HEK293 (cell line): Measurements from ENCODE around the gene SYNPO.

Experiments
- CTCF ChIP-seq: fragments of 450-650 bp; formaldehyde crosslinking; IDR thresholded peaks from 2 replicates; pipeline ENCODE4 v1.5.1; 2016; ENCODE audit warnings: missing biosample characterization, missing genetic modification characterization
- PBX3 ChIP-seq: sonication (generic); formaldehyde crosslinking; IDR thresholded peaks from 2 replicates; pipeline ENCODE4 v1.8.1; 2022; ENCODE audit warnings: mild to moderate bottlenecking, moderate library complexity, missing genetic modification reagents
- RBAK ChIP-seq: fragments of 450-650 bp; formaldehyde crosslinking; IDR thresholded peaks from 2 replicates; pipeline ENCODE4 v1.5.1; 2016; ENCODE audit warnings: missing biosample characterization, missing genetic modification characterization
- REST ChIP-seq: fragments of 450-650 bp; formaldehyde crosslinking; IDR thresholded peaks from 2 replicates; pipeline ENCODE4 v1.5.1; 2016; ENCODE audit warnings: missing biosample characterization, missing genetic modification characterization
- SCRT1 ChIP-seq: fragments of 450-650 bp; formaldehyde crosslinking; IDR thresholded peaks from 2 replicates; pipeline ENCODE4 v1.5.1; 2016; ENCODE audit warnings: missing biosample characterization, missing genetic modification characterization, borderline replicate concordance
- ZBTB11 ChIP-seq: fragments of 450-650 bp; formaldehyde crosslinking; conservative IDR thresholded peaks from 2 replicates; pipeline ENCODE4 v1.5.1; 2016; ENCODE audit warnings: low read depth, missing biosample characterization, missing genetic modification characterization
- ZNF560 ChIP-seq: fragments of 450-650 bp; formaldehyde crosslinking; IDR thresholded peaks from 2 replicates; pipeline ENCODE4 v1.5.1; 2017; ENCODE audit warnings: missing biosample characterization, missing genetic modification characterization, borderline replicate concordance
- ZNF629 ChIP-seq: fragments of 450-650 bp; formaldehyde crosslinking; IDR thresholded peaks from 2 replicates; pipeline ENCODE4 v1.5.1; 2017; ENCODE audit warnings: missing biosample characterization, missing genetic modification characterization
- ZNF654 ChIP-seq: fragments of 450-650 bp; formaldehyde crosslinking; IDR thresholded peaks from 2 replicates; pipeline ENCODE4 v1.5.1; 2016; ENCODE audit warnings: low read depth, missing biosample characterization, missing genetic modification characterization
- ZNF670 ChIP-seq: fragments of 450-650 bp; formaldehyde crosslinking; IDR thresholded peaks from 2 replicates; pipeline ENCODE4 v1.5.1; 2016; ENCODE audit warnings: missing biosample characterization, missing genetic modification characterization, low read depth
- ZNF76 ChIP-seq: fragments of 450-650 bp; formaldehyde crosslinking; IDR thresholded peaks from 2 replicates; pipeline ENCODE4; 2016; ENCODE audit warnings: low read depth, missing biosample characterization, missing genetic modification characterization, borderline replicate concordance

GRCh38 chr5:150675069-150675468, 34.6 kb downstream of the SYNPO start:
- TF ChIP-seq ZNF560 (tag by site-specific recombination): no peak
- no peak for TF ChIP-seq PBX3 (CRISPR knock-in tag)
- no peak for TF ChIP-seq CTCF (tag by site-specific recombination)
- TF ChIP-seq ZNF654 (tag by site-specific recombination): no peak
- TF ChIP-seq ZNF629: no peak
- TF ChIP-seq SCRT1 (tag by site-specific recombination): no peak
- no peak for TF ChIP-seq REST
- TF ChIP-seq RBAK (tag by site-specific recombination): no peak
- no peak for TF ChIP-seq ZNF670 (tag by site-specific recombination)
- TF ChIP-seq ZNF76 (tag by site-specific recombination): no peak
- TF ChIP-seq ZBTB11: no peak
